Sigmoid colon (tissue), 7 donors: ENCODE results near the gene FASTK. TPM values are rescaled to one million over a fixed set of nuclear protein-coding genes. Genes with fewer than 3 reads are reported as not detected.
"Not testable (repeated sequence)": the region's sequence is repeated elsewhere in the genome, so short reads cannot be mapped to it uniquely, and the experiment has no call there.

Experiments used
- DNase-seq: peaks from one replicate; pipeline ENCODE4 v3.0.0-alpha.2; 2019
- H3K27ac ChIP-seq, 4 donors: fragments of 200-600 bp; sonication (generic); one replicate each; pipeline ENCODE4 v1.5.1; 2016 to 2019; ENCODE audit warnings: mild to moderate bottlenecking in 1 of 4
- H3K27me3 ChIP-seq, 3 donors: fragments of 200-600 bp; sonication (generic); one replicate each; pipeline ENCODE4 v1.5.1; 2019; ENCODE audit warnings: mild to moderate bottlenecking in 1 of 3
- H3K36me3 ChIP-seq, 4 donors: fragments of 200-600 bp; sonication (generic); one replicate each; pipeline ENCODE4 v1.5.1; 2016 to 2019
- H3K4me1 ChIP-seq, 4 donors: fragments of 200-600 bp; sonication (generic); one replicate each; pipeline ENCODE4 v1.5.1; 2017 to 2019
- H3K4me3 ChIP-seq, 4 donors: fragments of 200-600 bp; sonication (generic); one replicate each; pipeline ENCODE4 v1.5.1; 2017 to 2019; ENCODE audit warnings: mild to moderate bottlenecking in 2 of 4, moderate library complexity in 1 of 4
- H3K9me3 ChIP-seq, 4 donors: fragments of 200-600 bp in 3 of 4; sonication (generic) in 3 of 4; one replicate each; pipeline versions ENCODE4 v1.5.1 to v1.6.1; 2013 to 2019
- CTCF ChIP-seq, 4 experiments: fragments of 450-650 bp in 3 of 4; fragments of 200-600 bp in 1 of 4; IDR thresholded peaks; one replicate each; pipeline ENCODE4 v1.5.1; 2016 to 2019; ENCODE audit warnings: antibody characterized with exemption in 4 of 4, mild to moderate bottlenecking in 3 of 4, moderate library complexity in 2 of 4
- EP300 ChIP-seq, 4 donors: sonication (generic); formaldehyde crosslinking; IDR thresholded peaks; one replicate each; pipeline ENCODE4 v1.6.1; 2017; ENCODE audit warnings: antibody characterized with exemption in 4 of 4
- POLR2A ChIP-seq, 2 donors: fragments of 450-650 bp; IDR thresholded peaks; one replicate each; pipeline ENCODE4 v1.6.1; 2016; ENCODE audit warnings: antibody characterized with exemption in 2 of 2, mild to moderate bottlenecking in 2 of 2, moderate library complexity in 2 of 2
- POLR2AphosphoS5 ChIP-seq, 4 donors: sonication (generic); formaldehyde crosslinking; IDR thresholded peaks; one replicate each; pipeline ENCODE4 v1.6.1; 2017; ENCODE audit warnings: antibody characterized with exemption in 4 of 4
- WGBS, 2 donors: extraction: QIAGEN DNeasy Blood & Tissue Kit; methylation state at CpG; one replicate each; pipeline ENCODE4 v1.1.7; 2013; 5-methylcytosine and 5-hydroxymethylcytosine counted together
- intact Hi-C: fragments of 100-400 bp; cut with DNase I; formaldehyde crosslinking; loops from one replicate; pipeline ENCODE4 v1.15.1; 2023
- polyA plus RNA-seq, 3 donors: library from polyadenylated mRNA; stranded (reverse); fragments of 200-250 nt; gene quantifications; one replicate each; pipeline ENCODE4 v1.2.3, GENCODE V29; 2013
- total RNA-seq, 4 donors: library from RNA; depleted of rRNA; stranded (reverse); fragments of >200 nt; gene quantifications; one replicate each; pipeline ENCODE4 v1.1.0, GENCODE V29; 2016
- donor health status: healthy with polysubstance abuse.
- donor health status: Bipolar disorder and iron deficiency.
- donor health status: healthy.

Gene FASTK
- total and polyA plus RNA-seq, 7 donors = 61.3 to 124 (median 65.0) TPM

- H3K27ac ChIP-seq = no peak overlapping the region
- H3K27me3 ChIP-seq = peaks cover 0 to 3% (median 0%) of the 10 kb centered on the region in 3 donors
- H3K36me3 ChIP-seq = peaks cover 0 to 48% (median 16%) of the 10 kb centered on the region in 4 donors
- H3K4me1 ChIP-seq = peaks cover 0 to 14% (median 9%) of the 10 kb centered on the region in 4 donors
- no peak for DNase-seq
- H3K9me3 ChIP-seq = no peaks in the 10 kb centered on the region
- TF ChIP-seq CTCF (IDR thresholded peaks at IDR 0.05) (no peak), EP300 (IDR thresholded peaks at IDR 0.05) (no peak), POLR2AphosphoS5 (IDR thresholded peaks at IDR 0.05) (no peak), POLR2A (IDR thresholded peaks at IDR 0.05) (no peak)
- intact Hi-C loops = no loop called here
- no peak overlapping the region for H3K4me3 ChIP-seq
- WGBS, 2 donors = 93 to 95% methylated on average over 11 of the region's 11 CpGs
Measured at GRCh38 chr7:151045262-151045661, 35.3 kb downstream of the FASTK start.

GRCh38 chr7:151043959-151044358 is 36.6 kb downstream of the FASTK start:
- Histone ChIP-seq H3K9me3 (no peaks in the 10 kb centered on the region), H3K4me3 (no peak overlapping the region), H3K36me3 (peaks cover 0 to 48% (median 16%) of the 10 kb centered on the region in 4 donors), H3K27ac (no peak overlapping the region), H3K27me3 (no peaks in the 10 kb centered on the region), H3K4me1 (peaks cover 0 to 23% (median 13%) of the 10 kb centered on the region in 4 donors)
- intact Hi-C loops = no loop called here
- DNase-seq = no peak
- TF ChIP-seq CTCF (IDR thresholded peaks at IDR 0.05) = no peak
- TF ChIP-seq POLR2AphosphoS5 (IDR thresholded peaks at IDR 0.05) = no peak
- no peak for TF ChIP-seq POLR2A (IDR thresholded peaks at IDR 0.05)
- no peak for TF ChIP-seq EP300 (IDR thresholded peaks at IDR 0.05)
- 95 to 96% methylated on average over 20 of the region's 20 CpGs for WGBS, 2 donors

- H3K36me3 ChIP-seq = peaks cover 0 to 48% (median 16%) of the 10 kb centered on the region in 4 donors
- WGBS, 2 donors = 87 to 88% methylated on average over 10 of the region's 10 CpGs
- intact Hi-C loops, H3K27me3 ChIP-seq, H3K4me3 ChIP-seq, H3K27ac ChIP-seq, H3K9me3 ChIP-seq, DNase-seq: not testable (repeated sequence)
- peaks cover 0 to 29% (median 18%) of the 10 kb centered on the region in 4 donors for H3K4me1 ChIP-seq
Measured at GRCh38 chr7:151043449-151043848, 37.2 kb downstream of the FASTK start.

GRCh38 chr7:151040616-151041375 is 39.8 kb downstream of the FASTK start:
- Histone ChIP-seq H3K27ac (no peak overlapping the region), H3K4me3 (no peak overlapping the region), H3K4me1 (peaks cover 0 to 17% (median 8%) of the 10 kb centered on the region in 4 donors), H3K27me3 (no peaks in the 10 kb centered on the region), H3K36me3 (peaks cover 0 to 69% (median 26%) of the 10 kb centered on the region in 4 donors), H3K9me3 (no peaks in the 10 kb centered on the region)
- 94 to 95% methylated on average over 30 of the region's 30 CpGs for WGBS, 2 donors
- intact Hi-C loops = no loop called here
- no peak for TF ChIP-seq CTCF (IDR thresholded peaks at IDR 0.05)
- no peak for TF ChIP-seq POLR2A (IDR thresholded peaks at IDR 0.05)
- no peak for TF ChIP-seq EP300 (IDR thresholded peaks at IDR 0.05)
- no peak for TF ChIP-seq POLR2AphosphoS5 (IDR thresholded peaks at IDR 0.05)
- no peak for DNase-seq

GRCh38 chr7:151039850-151040548 is 40.6 kb downstream of the FASTK start:
- H3K9me3 ChIP-seq = no peaks in the 10 kb centered on the region
- intact Hi-C loops = no loop called here
- H3K4me3 ChIP-seq = no peak overlapping the region
- H3K36me3 ChIP-seq = peaks cover 0 to 72% (median 29%) of the 10 kb centered on the region in 4 donors
- WGBS, 2 donors = 74 to 82% methylated on average over 18 of the region's 18 CpGs
- no peaks in the 10 kb centered on the region for H3K27me3 ChIP-seq
- TF ChIP-seq POLR2AphosphoS5 (IDR thresholded peaks at IDR 0.05) (no peak), CTCF (IDR thresholded peaks at IDR 0.05) (no peak), EP300 (IDR thresholded peaks at IDR 0.05) (no peak), POLR2A (IDR thresholded peaks at IDR 0.05) (no peak)
- H3K4me1 ChIP-seq = peaks cover 0 to 17% (median 8%) of the 10 kb centered on the region in 4 donors
- no peak overlapping the region for H3K27ac ChIP-seq
- DNase-seq = no peak
